Neutrophil (primary cell): Measurements from ENCODE around the gene RNF32.

ENCODE experiments used
- H3K27ac ChIP-seq: fragments of 200-600 bp; sonication (generic); 2 replicates; pipeline ENCODE4 v1.5.1; 2016; ENCODE audit warnings: mild to moderate bottlenecking, moderate library complexity
- H3K27me3 ChIP-seq: fragments of 200-600 bp; sonication (generic); 2 replicates; pipeline ENCODE4 v1.6.0; 2016; ENCODE audit warnings: mild to moderate bottlenecking
- H3K36me3 ChIP-seq: fragments of 200-600 bp; sonication (generic); 2 replicates; pipeline ENCODE4 v1.5.1; 2017
- H3K4me1 ChIP-seq, 2 experiments: fragments of 200-600 bp in 1 of 2; sonication (generic) in 1 of 2; 1 replicate in 1 of 2; 2 replicates in 1 of 2; pipeline versions ENCODE4 v1.5.1 to v1.6.1; 2013 to 2016; ENCODE audit warnings: low read depth in 1 of 2, low read length in 1 of 2, mild to moderate bottlenecking in 1 of 2, moderate library complexity in 1 of 2; ENCODE audit not compliant: control insufficient read depth in 1 of 2, insufficient read depth in 1 of 2
- H3K4me3 ChIP-seq, 2 experiments: fragments of 200-600 bp in 1 of 2; sonication (generic) in 1 of 2; 1 replicate in 1 of 2; 2 replicates in 1 of 2; pipeline ENCODE4 v1.5.1; 2013 to 2016; ENCODE audit warnings: low read depth in 1 of 2, low read length in 1 of 2, mild to moderate bottlenecking in 1 of 2, moderate library complexity in 1 of 2
- H3K9me3 ChIP-seq: fragments of 200-600 bp; sonication (generic); 2 replicates; pipeline ENCODE4 v1.5.1; 2016
- CTCF ChIP-seq: fragments of 200-600 bp; sonication (generic); IDR thresholded peaks from 2 replicates; pipeline ENCODE4 v1.5.1; 2016; ENCODE audit warnings: antibody characterized with exemption

The RNF32 gene

GRCh38 chr7:156625580-156625979, 15.0 kb upstream of the RNF32 start:
- no peaks in the 10 kb centered on the region for H3K4me1 ChIP-seq
- no peak overlapping the region for H3K27ac ChIP-seq
- H3K4me3 ChIP-seq = no peak overlapping the region
- no peak for TF ChIP-seq CTCF
- H3K9me3 ChIP-seq = no peaks in the 10 kb centered on the region
- no peaks in the 10 kb centered on the region for H3K36me3 ChIP-seq
- peaks cover 43% of the 10 kb centered on the region for H3K27me3 ChIP-seq

- peaks cover 36% of the 10 kb centered on the region for H3K27me3 ChIP-seq
- no peak for TF ChIP-seq CTCF
- no peaks in the 10 kb centered on the region for H3K4me1 ChIP-seq
- no peak overlapping the region for H3K27ac ChIP-seq
- no peaks in the 10 kb centered on the region for H3K36me3 ChIP-seq
- no peaks in the 10 kb centered on the region for H3K9me3 ChIP-seq
- no peak overlapping the region for H3K4me3 ChIP-seq
Measured at GRCh38 chr7:156626220-156626895, 14.2 kb upstream of the RNF32 start.

GRCh38 chr7:156628562-156628961, 12.0 kb upstream of the RNF32 start:
- Histone ChIP-seq H3K9me3 (no peaks in the 10 kb centered on the region), H3K27me3 (peaks cover 18% of the 10 kb centered on the region), H3K4me3 (no peak overlapping the region), H3K4me1 (no peaks in the 10 kb centered on the region), H3K36me3 (no peaks in the 10 kb centered on the region), H3K27ac (no peak overlapping the region)
- no peak for TF ChIP-seq CTCF

- no peaks in the 10 kb centered on the region for H3K4me1 ChIP-seq
- H3K9me3 ChIP-seq = no peaks in the 10 kb centered on the region
- H3K27ac ChIP-seq = no peak overlapping the region
- no peak overlapping the region for H3K4me3 ChIP-seq
- no peak for TF ChIP-seq CTCF
- peaks cover 18% of the 10 kb centered on the region for H3K27me3 ChIP-seq
- H3K36me3 ChIP-seq = no peaks in the 10 kb centered on the region
Measured at GRCh38 chr7:156629873-156630272, 10.7 kb upstream of the RNF32 start.

GRCh38 chr7:156634117-156634516, 6.5 kb upstream of the RNF32 start:
- no peak for TF ChIP-seq CTCF

More at GRCh38 chr7:156634117-156634516, 6.5 kb upstream of the RNF32 start:
- no peaks in the 10 kb centered on the region for H3K4me1 ChIP-seq
- H3K9me3 ChIP-seq = no peaks in the 10 kb centered on the region
- H3K27ac ChIP-seq = no peak overlapping the region
- no peak overlapping the region for H3K4me3 ChIP-seq
- H3K27me3 ChIP-seq = peaks cover 25% of the 10 kb centered on the region
- H3K36me3 ChIP-seq = no peaks in the 10 kb centered on the region
